ENCODE results near the gene SPECC1L.
A peak's percentile ranks its signal among the peaks of the same experiment; 100 is the strongest.

The SPECC1L gene

GRCh38 chr22:24436553-24436952 is 165.9 kb downstream of the SPECC1L start:
- no peaks in the 10 kb centered on the region for H3K36me3 ChIP-seq (ENCODE audit: insufficient read depth, low read length)
- H3K27me3 ChIP-seq (ENCODE audit: control insufficient read depth, insufficient read depth, low read length) = peaks cover 3% of the 10 kb centered on the region
- no peak overlapping the region for H3K4me3 ChIP-seq (ENCODE audit: low read length)
- H3K9me3 ChIP-seq (replicated peaks; ENCODE audit: low read length) = no peaks in the 10 kb centered on the region
- H3K9ac ChIP-seq (ENCODE audit: low read depth, low read length) = no peak overlapping the region
- H3K4me1 ChIP-seq (ENCODE audit: control insufficient read depth, insufficient read depth, low read length) = peaks cover 43% of the 10 kb centered on the region
- no peak overlapping the region for H3K4me2 ChIP-seq (ENCODE audit: low read length)

- Histone ChIP-seq H3K9ac (ENCODE audit: low read depth, low read length) (no peak overlapping the region), H3K27me3 (ENCODE audit: control insufficient read depth, insufficient read depth, low read length) (no peaks in the 10 kb centered on the region), H3K4me3 (ENCODE audit: low read length) (no peak overlapping the region), H3K36me3 (ENCODE audit: insufficient read depth, low read length) (no peaks in the 10 kb centered on the region), H3K4me2 (ENCODE audit: low read length) (no peak overlapping the region), H3K4me1 (ENCODE audit: control insufficient read depth, insufficient read depth, low read length) (peaks cover 40% of the 10 kb centered on the region), H3K9me3 (replicated peaks; ENCODE audit: low read length) (no peaks in the 10 kb centered on the region)
These were observed 166.5 kb downstream of the SPECC1L start for GRCh38 chr22:24437091-24437490.

DNA sequence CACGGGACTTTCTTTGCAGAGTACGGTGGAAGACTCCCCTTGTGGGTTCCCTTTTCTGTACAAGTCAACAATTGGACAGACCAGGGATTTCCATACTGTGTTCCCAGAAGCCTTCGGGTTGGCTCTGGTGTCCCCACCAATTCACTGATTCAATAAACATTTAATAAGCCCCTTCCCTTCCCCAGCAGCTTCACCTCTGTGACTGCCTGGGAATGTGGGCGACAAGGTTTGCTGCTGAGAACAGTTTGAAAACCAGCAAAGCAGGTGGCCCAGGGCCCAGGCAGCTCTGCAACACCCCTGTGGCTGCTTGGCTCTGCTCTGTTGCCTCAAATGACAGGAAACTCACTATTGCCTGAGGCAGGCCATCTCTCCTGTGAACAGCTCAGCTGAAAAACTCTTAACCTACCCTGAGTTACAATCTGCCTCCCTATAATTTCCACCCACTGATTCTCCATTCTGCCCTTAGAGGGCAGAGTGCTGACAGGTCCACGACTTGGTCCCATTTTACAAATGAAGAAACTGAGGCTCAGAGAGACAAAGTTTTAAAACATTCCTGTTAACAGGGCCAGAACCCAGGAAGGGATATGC is 167.2 kb downstream of the SPECC1L start:
- Histone ChIP-seq H3K9me3 (replicated peaks; ENCODE audit: low read length) (no peaks in the 10 kb centered on the region), H3K4me3 (ENCODE audit: low read length) (no peak overlapping the region), H3K4me1 (ENCODE audit: control insufficient read depth, insufficient read depth, low read length) (peaks cover 32% of the 10 kb centered on the region)

GRCh38 chr22:24440270-24440717 is 169.7 kb downstream of the SPECC1L start:
- Histone ChIP-seq H3K36me3 (ENCODE audit: insufficient read depth, low read length) (no peaks in the 10 kb centered on the region), H3K9ac (ENCODE audit: low read depth, low read length) (no peak overlapping the region), H3K9me3 (replicated peaks; ENCODE audit: low read length) (no peaks in the 10 kb centered on the region), H3K4me2 (ENCODE audit: low read length) (no peak overlapping the region), H3K4me3 (ENCODE audit: low read length) (no peak overlapping the region), H3K4me1 (ENCODE audit: control insufficient read depth, insufficient read depth, low read length) (peaks cover 23% of the 10 kb centered on the region), H3K27me3 (ENCODE audit: control insufficient read depth, insufficient read depth, low read length) (no peaks in the 10 kb centered on the region)

More for the DNA sequence above, 167.2 kb downstream of the SPECC1L start:
- Histone ChIP-seq H3K27me3 (ENCODE audit: control insufficient read depth, insufficient read depth, low read length) (no peaks in the 10 kb centered on the region), H3K36me3 (ENCODE audit: insufficient read depth, low read length) (no peaks in the 10 kb centered on the region), H3K4me2 (ENCODE audit: low read length) (no peak overlapping the region), H3K9ac (ENCODE audit: low read depth, low read length) (no peak overlapping the region)

- Histone ChIP-seq H3K4me3 (ENCODE audit: low read length) (no peak overlapping the region), H3K9me3 (replicated peaks; ENCODE audit: low read length) (no peaks in the 10 kb centered on the region), H3K36me3 (ENCODE audit: insufficient read depth, low read length) (no peaks in the 10 kb centered on the region), H3K27me3 (ENCODE audit: control insufficient read depth, insufficient read depth, low read length) (no peaks in the 10 kb centered on the region), H3K4me2 (ENCODE audit: low read length) (peak overlapping the region; percentile 10), H3K9ac (ENCODE audit: low read depth, low read length) (no peak overlapping the region), H3K4me1 (ENCODE audit: control insufficient read depth, insufficient read depth, low read length) (peaks cover 21% of the 10 kb centered on the region)
These were observed 170.2 kb downstream of the SPECC1L start for GRCh38 chr22:24440718-24441405.

DNA sequence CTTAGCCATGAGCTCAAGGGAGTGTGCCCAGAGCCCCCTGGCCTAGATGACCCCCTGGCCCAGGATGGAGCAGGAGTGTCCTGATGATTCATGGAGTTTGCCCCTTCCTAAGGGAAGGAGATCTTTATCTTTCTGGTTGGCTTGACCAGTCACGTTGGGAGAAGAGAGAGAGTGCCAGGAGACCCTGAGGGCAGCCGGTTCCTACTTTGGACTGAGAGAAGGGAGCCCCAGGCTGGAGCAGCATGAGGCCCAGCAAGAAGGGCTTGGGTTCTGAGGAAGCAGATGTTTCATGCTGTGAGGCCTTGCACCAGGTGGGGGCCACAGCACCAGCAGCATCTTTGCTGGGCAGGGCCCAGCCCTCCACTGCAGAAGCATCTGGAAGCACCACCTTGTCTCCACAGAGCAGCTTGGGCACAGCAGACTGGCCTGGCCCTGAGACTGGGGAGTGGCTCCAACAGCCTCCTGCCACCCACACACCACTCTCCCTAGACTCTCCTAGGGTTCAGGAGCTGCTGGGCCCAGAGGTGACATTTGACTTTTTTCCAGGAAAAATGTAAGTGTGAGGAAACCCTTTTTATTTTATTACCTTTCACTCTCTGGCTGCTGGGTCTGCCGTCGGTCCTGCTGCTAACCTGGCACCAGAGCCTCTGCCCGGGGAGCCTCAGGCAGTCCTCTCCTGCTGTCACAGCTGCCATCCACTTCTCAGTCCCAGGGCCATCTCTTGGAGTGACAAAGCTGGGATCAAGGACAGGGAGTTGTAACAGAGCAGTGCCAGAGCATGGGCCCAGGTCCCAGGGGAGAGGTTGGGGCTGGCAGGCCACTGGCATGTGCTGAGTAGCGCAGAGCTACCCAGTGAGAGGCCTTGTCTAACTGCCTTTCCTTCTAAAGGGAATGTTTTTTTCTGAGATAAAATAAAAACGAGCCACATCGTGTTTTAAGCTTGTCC is 171.0 kb downstream of the SPECC1L start:
- Histone ChIP-seq H3K9me3 (replicated peaks; ENCODE audit: low read length) (no peaks in the 10 kb centered on the region), H3K27me3 (ENCODE audit: control insufficient read depth, insufficient read depth, low read length) (no peaks in the 10 kb centered on the region), H3K36me3 (ENCODE audit: insufficient read depth, low read length) (no peaks in the 10 kb centered on the region), H3K4me3 (ENCODE audit: low read length) (no peak overlapping the region), H3K9ac (ENCODE audit: low read depth, low read length) (no peak overlapping the region), H3K4me2 (ENCODE audit: low read length) (no peak overlapping the region), H3K4me1 (ENCODE audit: control insufficient read depth, insufficient read depth, low read length) (peaks cover 18% of the 10 kb centered on the region)

- no peak overlapping the region for H3K4me2 ChIP-seq (ENCODE audit: low read length)
- no peaks in the 10 kb centered on the region for H3K36me3 ChIP-seq (ENCODE audit: insufficient read depth, low read length)
- no peaks in the 10 kb centered on the region for H3K9me3 ChIP-seq (replicated peaks; ENCODE audit: low read length)
- H3K4me1 ChIP-seq (ENCODE audit: control insufficient read depth, insufficient read depth, low read length) = peaks cover 18% of the 10 kb centered on the region
- no peaks in the 10 kb centered on the region for H3K27me3 ChIP-seq (ENCODE audit: control insufficient read depth, insufficient read depth, low read length)
- H3K4me3 ChIP-seq (ENCODE audit: low read length) = no peak overlapping the region
- H3K9ac ChIP-seq (ENCODE audit: low read depth, low read length) = no peak overlapping the region
These were observed 171.7 kb downstream of the SPECC1L start for GRCh38 chr22:24442352-24442744.

DNA sequence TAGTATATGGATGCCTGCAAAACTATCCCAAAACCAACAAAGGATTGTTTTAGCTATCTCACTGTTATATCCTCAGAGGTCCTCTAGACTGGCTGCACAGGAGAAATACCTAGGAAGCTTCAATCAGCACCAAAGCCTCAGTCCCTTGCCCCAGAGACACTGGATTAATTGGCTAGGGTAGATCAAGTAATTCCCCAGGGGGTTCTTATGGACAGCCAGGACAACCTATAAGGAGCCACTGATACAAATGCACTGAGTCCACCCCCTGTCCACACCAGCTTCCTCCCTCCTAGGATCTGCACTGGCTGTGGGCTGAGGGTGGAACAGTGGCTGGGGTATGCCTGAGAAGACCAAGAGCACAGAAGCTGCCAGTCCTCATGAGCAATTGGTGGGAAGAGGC is 173.0 kb downstream of the SPECC1L start:
- Histone ChIP-seq H3K36me3 (ENCODE audit: insufficient read depth, low read length) (no peaks in the 10 kb centered on the region), H3K27me3 (ENCODE audit: control insufficient read depth, insufficient read depth, low read length) (peaks cover 3% of the 10 kb centered on the region), H3K4me2 (ENCODE audit: low read length) (no peak overlapping the region), H3K4me3 (ENCODE audit: low read length) (no peak overlapping the region), H3K9me3 (replicated peaks; ENCODE audit: low read length) (no peaks in the 10 kb centered on the region), H3K4me1 (ENCODE audit: control insufficient read depth, insufficient read depth, low read length) (peaks cover 18% of the 10 kb centered on the region), H3K9ac (ENCODE audit: low read depth, low read length) (no peak overlapping the region)

DNA sequence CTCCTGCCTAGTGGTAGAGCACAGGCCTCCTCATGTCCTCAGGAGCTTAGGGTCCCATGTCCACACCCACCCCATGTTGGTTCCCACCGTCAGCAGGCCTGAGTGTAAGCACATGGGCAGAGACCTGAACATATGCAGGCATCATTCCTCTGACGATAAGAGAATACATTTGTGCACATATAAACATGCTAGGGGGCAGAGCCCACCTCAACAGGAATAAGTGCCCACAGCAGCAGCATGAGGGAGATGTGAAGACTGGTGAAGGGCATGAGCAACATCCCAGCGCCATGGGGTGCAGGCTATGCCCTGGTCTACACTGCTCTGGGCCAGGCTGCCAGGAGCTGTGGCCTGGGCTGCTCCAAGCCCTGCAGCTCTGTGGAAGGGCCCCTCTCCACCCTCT is 173.6 kb downstream of the SPECC1L start:
- Histone ChIP-seq H3K9me3 (replicated peaks; ENCODE audit: low read length) (no peaks in the 10 kb centered on the region), H3K4me1 (ENCODE audit: control insufficient read depth, insufficient read depth, low read length) (peaks cover 18% of the 10 kb centered on the region), H3K36me3 (ENCODE audit: insufficient read depth, low read length) (no peaks in the 10 kb centered on the region), H3K9ac (ENCODE audit: low read depth, low read length) (no peak overlapping the region), H3K4me2 (ENCODE audit: low read length) (no peak overlapping the region), H3K27me3 (ENCODE audit: control insufficient read depth, insufficient read depth, low read length) (peaks cover 5% of the 10 kb centered on the region), H3K4me3 (ENCODE audit: low read length) (no peak overlapping the region)

DNA sequence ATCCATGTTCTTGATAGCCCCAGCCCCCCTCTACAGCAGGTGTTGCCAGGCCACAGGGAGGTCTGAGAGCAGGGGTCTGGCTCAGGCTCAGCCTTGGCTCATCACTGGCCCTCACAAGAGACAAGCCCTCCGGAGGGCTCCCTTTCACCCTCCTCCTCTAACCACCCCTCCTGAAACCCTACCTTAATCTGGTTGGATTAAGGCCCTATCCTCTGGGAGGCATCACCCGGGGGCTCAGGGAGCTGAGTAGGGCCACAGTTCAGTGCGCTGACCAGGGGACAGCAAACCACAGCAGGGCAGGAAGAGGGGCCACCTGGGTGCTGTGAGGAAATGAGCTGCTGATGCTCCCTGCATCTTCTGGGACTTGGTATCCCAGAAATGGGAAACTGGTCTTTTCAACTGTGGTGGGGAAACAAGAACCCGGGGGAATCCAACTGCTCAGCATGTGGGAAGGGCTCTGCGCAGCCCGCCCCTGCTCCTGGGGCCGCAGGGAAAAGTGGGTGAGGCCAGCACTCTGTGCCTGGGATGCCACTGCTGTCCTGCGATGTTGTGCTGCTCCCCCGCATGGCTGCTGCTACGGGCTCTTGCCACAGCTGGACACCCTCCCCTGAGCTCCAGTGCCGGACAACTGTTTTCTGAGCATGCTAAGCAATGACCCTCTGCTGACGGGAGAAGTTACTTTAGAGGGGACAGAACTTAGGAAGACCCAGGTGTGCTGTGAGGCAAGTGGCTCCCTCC is 174.3 kb downstream of the SPECC1L start:
- H3K36me3 ChIP-seq (ENCODE audit: insufficient read depth, low read length) = no peaks in the 10 kb centered on the region

More for the DNA sequence above, 174.3 kb downstream of the SPECC1L start:
- Histone ChIP-seq H3K4me1 (ENCODE audit: control insufficient read depth, insufficient read depth, low read length) (peaks cover 18% of the 10 kb centered on the region), H3K27me3 (ENCODE audit: control insufficient read depth, insufficient read depth, low read length) (peaks cover 10% of the 10 kb centered on the region), H3K4me2 (ENCODE audit: low read length) (no peak overlapping the region), H3K4me3 (ENCODE audit: low read length) (no peak overlapping the region), H3K9me3 (replicated peaks; ENCODE audit: low read length) (no peaks in the 10 kb centered on the region), H3K9ac (ENCODE audit: low read depth, low read length) (no peak overlapping the region)
